H9 (cell line): ENCODE data around the gene CCDC89. TPM values are rescaled to one million over a fixed set of nuclear protein-coding genes. Genes with fewer than 3 reads are reported as not detected.

Experiments used
- DNase-seq: peaks from one replicate; pipeline ENCODE4 v3.0.0-alpha.2; 2017
- H2AFZ ChIP-seq: one replicate; pipeline ENCODE4 v1.6.1; 2013; ENCODE audit warnings: mild to moderate bottlenecking, low read length, control low read depth, moderate library complexity
- H2AK5ac ChIP-seq: 2 replicates; pipeline ENCODE4 v1.6.1; 2013; ENCODE audit warnings: low read length, control low read depth, mixed read lengths; ENCODE audit not compliant: insufficient read length
- H2BK120ac ChIP-seq: one replicate; pipeline ENCODE4 v1.6.1; 2013; ENCODE audit warnings: low read depth, mild to moderate bottlenecking, low read length, control low read depth, inconsistent platforms; ENCODE audit not compliant: poor library complexity, severe bottlenecking
- H2BK12ac ChIP-seq: 2 replicates; pipeline ENCODE4 v1.6.1; 2013; ENCODE audit warnings: low read length, control low read depth, mixed read lengths, low read depth; ENCODE audit not compliant: insufficient read length
- H2BK15ac ChIP-seq: 2 replicates; pipeline ENCODE4 v1.6.1; 2013; ENCODE audit warnings: low read depth, low read length, control low read depth
- H2BK20ac ChIP-seq: one replicate; pipeline ENCODE4 v1.6.1; 2013; ENCODE audit warnings: low read depth, mild to moderate bottlenecking, low read length, control low read depth, inconsistent platforms; ENCODE audit not compliant: poor library complexity, severe bottlenecking
- H2BK5ac ChIP-seq: 2 replicates; pipeline ENCODE4 v1.6.1; 2013; ENCODE audit warnings: low read length, control low read depth, mixed read lengths; ENCODE audit not compliant: insufficient read length
- H3K14ac ChIP-seq: 2 replicates; pipeline ENCODE4 v1.6.1; 2013; ENCODE audit warnings: low read length, control low read depth; ENCODE audit not compliant: insufficient read depth
- H3K18ac ChIP-seq: 2 replicates; pipeline ENCODE4 v1.6.1; 2013; ENCODE audit warnings: low read depth, mild to moderate bottlenecking, mixed read lengths, low read length, control low read depth; ENCODE audit not compliant: insufficient read length
- H3K23ac ChIP-seq: 2 replicates; pipeline ENCODE4 v1.6.1; 2013; ENCODE audit warnings: low read length, control low read depth, mixed read lengths, low read depth; ENCODE audit not compliant: insufficient read length
- H3K23me2 ChIP-seq: 2 replicates; pipeline ENCODE4 v1.6.1; 2013; ENCODE audit warnings: low read depth, mild to moderate bottlenecking, mixed read lengths, low read length, control low read depth; ENCODE audit not compliant: insufficient read length, poor library complexity, severe bottlenecking
- H3K27ac ChIP-seq: 2 replicates; pipeline ENCODE4 v1.5.1; 2013; ENCODE audit warnings: low read length, control low read depth, mixed read lengths, low read depth; ENCODE audit not compliant: insufficient read length
- H3K27me3 ChIP-seq: 2 replicates; pipeline ENCODE4 v1.6.1; 2013; ENCODE audit warnings: low read length, control low read depth, inconsistent platforms; ENCODE audit not compliant: insufficient read depth
- H3K4ac ChIP-seq: 2 replicates; pipeline ENCODE4 v1.6.1; 2013; ENCODE audit warnings: low read depth, mild to moderate bottlenecking, control low read depth, inconsistent platforms, low read length, moderate library complexity
- H3K4me1 ChIP-seq: 2 replicates; pipeline ENCODE4 v1.6.1; 2013; ENCODE audit warnings: low read length, control low read depth, inconsistent platforms; ENCODE audit not compliant: insufficient read depth
- H3K4me2 ChIP-seq: 2 replicates; pipeline ENCODE4 v1.6.1; 2013; ENCODE audit warnings: low read length, control low read depth, mixed read lengths; ENCODE audit not compliant: insufficient read length, insufficient read depth
- H3K56ac ChIP-seq: 2 replicates; pipeline ENCODE4 v1.6.1; 2013; ENCODE audit warnings: low read depth, mild to moderate bottlenecking, mixed read lengths, low read length, control low read depth; ENCODE audit not compliant: insufficient read length
- H3K79me1 ChIP-seq: 2 replicates; pipeline ENCODE4 v1.6.1; 2013; ENCODE audit warnings: low read depth, mild to moderate bottlenecking, moderate library complexity, low read length, control low read depth, inconsistent platforms; ENCODE audit not compliant: insufficient read depth, poor library complexity, severe bottlenecking
- H3K79me2 ChIP-seq: 2 replicates; pipeline ENCODE4 v1.6.1; 2013; ENCODE audit warnings: low read length, control low read depth, inconsistent platforms; ENCODE audit not compliant: insufficient read depth
- H3K9ac ChIP-seq: 2 replicates; pipeline ENCODE4 v1.6.1; 2013; ENCODE audit warnings: low read length, control low read depth, mixed read lengths; ENCODE audit not compliant: insufficient read length; ENCODE audit errors: extremely low read depth
- H3K9me3 ChIP-seq: one replicate; pipeline ENCODE4 v1.6.1; 2013; ENCODE audit warnings: low read depth, low read length, inconsistent platforms; ENCODE audit not compliant: control insufficient read depth
- H3T11ph ChIP-seq: one replicate; pipeline ENCODE4 v1.6.1; 2013; ENCODE audit warnings: mild to moderate bottlenecking, low read length, control low read depth, inconsistent platforms
- H4K20me1 ChIP-seq: one replicate; pipeline ENCODE4 v1.6.1; 2013; ENCODE audit not compliant: control insufficient read depth, insufficient read length, insufficient read depth
- H4K5ac ChIP-seq: 2 replicates; pipeline ENCODE4 v1.6.1; 2013; ENCODE audit warnings: low read depth, mild to moderate bottlenecking, mixed read lengths, low read length, control low read depth; ENCODE audit not compliant: insufficient read length
- H4K8ac ChIP-seq: replicated peaks from 2 replicates; pipeline ENCODE4 v1.6.1; 2013; ENCODE audit warnings: low read length, control low read depth, mixed read lengths, low read depth; ENCODE audit not compliant: insufficient read length
- H4K91ac ChIP-seq: 2 replicates; pipeline ENCODE4 v1.6.1; 2013; ENCODE audit warnings: low read depth, mild to moderate bottlenecking, moderate library complexity, mixed read lengths, low read length, control low read depth; ENCODE audit not compliant: insufficient read length
- H3K27ac Mint-ChIP-seq, 3 experiments: 2 replicates in 2 of 3; 3 replicates in 1 of 3; pipeline ENCODE4 v1.8.0; 2020 to 2021; ENCODE audit warnings: mixed read lengths in 3 of 3, mild to moderate bottlenecking in 1 of 3, moderate library complexity in 1 of 3
- H3K27me3 Mint-ChIP-seq: 2 replicates; pipeline ENCODE4 v1.8.0; 2021; ENCODE audit warnings: low read depth, mild to moderate bottlenecking, moderate library complexity, mixed read lengths
- H3K36me3 Mint-ChIP-seq, 3 experiments: 2 replicates in 2 of 3; 3 replicates in 1 of 3; pipeline ENCODE4 v1.8.0; 2020 to 2021; ENCODE audit warnings: low read depth in 3 of 3, mixed read lengths in 3 of 3; ENCODE audit not compliant: insufficient read depth in 1 of 3
- H3K4me1 Mint-ChIP-seq, 2 experiments: 2 replicates each; pipeline ENCODE4 v1.8.0; 2020; ENCODE audit warnings: mixed read lengths in 2 of 2
- H3K4me3 Mint-ChIP-seq, 2 experiments: 2 replicates in 1 of 2; 3 replicates in 1 of 2; pipeline ENCODE4 v1.8.0; 2020 to 2021; ENCODE audit warnings: mild to moderate bottlenecking in 2 of 2, mixed read lengths in 2 of 2, moderate library complexity in 1 of 2
- H3K9me3 Mint-ChIP-seq, 2 experiments: 2 replicates in 1 of 2; 3 replicates in 1 of 2; pipeline ENCODE4 v1.8.0; 2020; ENCODE audit warnings: mild to moderate bottlenecking in 2 of 2, mixed read lengths in 2 of 2, moderate library complexity in 1 of 2
- WGBS: extraction: QIAGEN DNeasy Blood & Tissue Kit; methylation state at CpG from one replicate; pipeline ENCODE4 v1.1.7; 2013; ENCODE audit warnings: missing lambda C conversion rate, low lambda C conversion rate, mixed read lengths; ENCODE audit not compliant: insufficient read length; ENCODE audit errors: extremely low coverage; 5-methylcytosine and 5-hydroxymethylcytosine counted together
- total RNA-seq: library from RNA; stranded (reverse); gene quantifications from 2 replicates; pipeline ENCODE4 v1.2.1, GENCODE V29; 2021
- TF ChIP-seq, protein P1 (sequence below): fragments of 200-600 bp; sonication (generic); conservative IDR thresholded peaks from 3 replicates; pipeline ENCODE4 v1.8.0; 2021; ENCODE audit warnings: antibody characterized with exemption, mild to moderate bottlenecking

The CCDC89 gene
- total RNA-seq, 1 experiment from 2014 or later: not detected

DNA sequence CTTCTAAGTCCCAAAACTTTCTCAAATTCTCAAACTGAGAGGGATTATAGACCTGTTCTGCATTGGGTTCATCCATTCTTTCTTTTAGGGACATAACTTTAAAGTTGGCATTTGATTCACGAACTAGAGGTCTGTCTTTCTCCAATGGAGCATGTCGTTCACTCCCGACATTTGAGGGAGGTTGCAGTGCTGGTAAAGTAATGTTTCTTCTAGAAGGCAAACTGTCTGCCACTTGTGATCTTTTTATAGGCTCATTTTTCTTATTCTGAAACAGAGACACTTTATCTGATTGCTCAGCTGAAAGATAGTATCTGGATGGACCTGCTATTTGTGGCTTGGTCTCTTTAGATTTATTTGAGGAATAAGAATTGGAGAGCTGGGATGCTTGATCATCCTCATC lies 40.4 kb upstream of the CCDC89 start:
- Histone ChIP-seq H3K79me2 (no peaks in the 10 kb centered on the region), H3K27me3 (no peaks in the 10 kb centered on the region), H3K23ac (no peak overlapping the region), H4K91ac (no peak overlapping the region), H2AFZ (no peak overlapping the region), H2BK15ac (no peak overlapping the region), H3K23me2 (no peaks in the 10 kb centered on the region), H3T11ph (no peak overlapping the region), H3K14ac (no peak overlapping the region), H2BK12ac (no peak overlapping the region), H2BK5ac (no peak overlapping the region), H3K56ac (no peak overlapping the region), H3K18ac (no peak overlapping the region), H3K9me3 (no peaks in the 10 kb centered on the region), H2BK20ac (no peak overlapping the region), H4K8ac (no peak overlapping the region), H3K79me1 (no peaks in the 10 kb centered on the region), H3K27ac (no peak overlapping the region), H2AK5ac (no peak overlapping the region), H3K4me1 (peaks cover 1% of the 10 kb centered on the region; the same call in 1 of the 2 replicates), H3K4ac (no peak overlapping the region), H4K20me1 (no peaks in the 10 kb centered on the region), H4K5ac (no peak overlapping the region), H3K9ac (no peak overlapping the region), H3K4me2 (no peak overlapping the region), H2BK120ac (no peak overlapping the region)
- H3K9me3 Mint-ChIP-seq: peaks cover 0 to 5% of the 10 kb centered on the region in 2 experiments; a peak in 2 of 5 replicates
- H3K36me3 Mint-ChIP-seq: peaks cover 0 to 13% (median 9%) of the 10 kb centered on the region in 3 experiments; a peak in 4 of 7 replicates
- peaks cover 3% of the 10 kb centered on the region; the same call in 1 of the 2 replicates for H3K27me3 Mint-ChIP-seq
- peaks cover 4 to 18% of the 10 kb centered on the region in 2 experiments; a peak in 2 of 4 replicates for H3K4me1 Mint-ChIP-seq
- TF ChIP-seq, protein P1, sequence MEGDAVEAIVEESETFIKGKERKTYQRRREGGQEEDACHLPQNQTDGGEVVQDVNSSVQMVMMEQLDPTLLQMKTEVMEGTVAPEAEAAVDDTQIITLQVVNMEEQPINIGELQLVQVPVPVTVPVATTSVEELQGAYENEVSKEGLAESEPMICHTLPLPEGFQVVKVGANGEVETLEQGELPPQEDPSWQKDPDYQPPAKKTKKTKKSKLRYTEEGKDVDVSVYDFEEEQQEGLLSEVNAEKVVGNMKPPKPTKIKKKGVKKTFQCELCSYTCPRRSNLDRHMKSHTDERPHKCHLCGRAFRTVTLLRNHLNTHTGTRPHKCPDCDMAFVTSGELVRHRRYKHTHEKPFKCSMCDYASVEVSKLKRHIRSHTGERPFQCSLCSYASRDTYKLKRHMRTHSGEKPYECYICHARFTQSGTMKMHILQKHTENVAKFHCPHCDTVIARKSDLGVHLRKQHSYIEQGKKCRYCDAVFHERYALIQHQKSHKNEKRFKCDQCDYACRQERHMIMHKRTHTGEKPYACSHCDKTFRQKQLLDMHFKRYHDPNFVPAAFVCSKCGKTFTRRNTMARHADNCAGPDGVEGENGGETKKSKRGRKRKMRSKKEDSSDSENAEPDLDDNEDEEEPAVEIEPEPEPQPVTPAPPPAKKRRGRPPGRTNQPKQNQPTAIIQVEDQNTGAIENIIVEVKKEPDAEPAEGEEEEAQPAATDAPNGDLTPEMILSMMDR: no peak
- no CpG with 5 or more reads among the region's 3 CpGs for WGBS
- no peak overlapping the region for H3K27ac Mint-ChIP-seq
- H3K4me3 Mint-ChIP-seq: no peak overlapping the region
- no peak for DNase-seq
